Activated CD4-positive, CD25-positive, alpha-beta regulatory T cell treated with anti-CD3 and anti-CD28 coated beads, Interleukin-2, amount 50 U/mL, for 24 hours (primary cell): ENCODE measurements around the gene ZNF621.
"Not testable (repeated sequence)": the region's sequence is repeated elsewhere in the genome, so short reads cannot be mapped to it uniquely, and the experiment has no call there.

Experiments
- ATAC-seq, 2 donors: fragments of 150-1000 bp; cut with Tn5 transposase; one replicate each; pipeline ENCODE4 v1.10.0; 2021; ENCODE audit warnings: mild to moderate bottlenecking in 1 of 2, moderate library complexity in 1 of 2

Gene ZNF621

GRCh38 chr3:40546816-40547215 lies 22.1 kb downstream of the ZNF621 start:
- no peak for ATAC-seq

DNA sequence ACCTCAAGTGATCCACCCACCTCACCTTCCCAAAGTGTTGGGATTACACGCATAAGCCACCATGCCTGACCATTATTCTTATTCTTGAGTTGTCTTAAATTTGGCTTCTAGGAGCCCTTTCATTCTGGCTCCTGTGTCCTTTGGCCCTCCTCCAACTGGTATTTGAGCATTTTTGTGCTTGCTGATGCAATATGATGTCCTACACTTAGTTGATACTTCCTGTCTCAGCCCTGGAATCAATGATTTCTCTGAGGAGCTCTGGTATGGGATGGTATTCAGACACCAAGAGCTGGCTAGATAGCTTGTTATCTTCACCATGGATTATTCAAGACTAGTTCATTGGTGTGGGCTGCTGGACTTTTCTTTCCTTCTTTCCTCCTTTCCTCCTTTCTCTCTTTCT lies 25.4 kb downstream of the ZNF621 start:
- ATAC-seq: no peak

GRCh38 chr3:40557575-40558161 lies 32.9 kb downstream of the ZNF621 start:
- ATAC-seq: peak; percentile 27 to 28

- ATAC-seq: not testable (repeated sequence)
Measured at GRCh38 chr3:40562482-40562881, 37.7 kb downstream of the ZNF621 start.

DNA sequence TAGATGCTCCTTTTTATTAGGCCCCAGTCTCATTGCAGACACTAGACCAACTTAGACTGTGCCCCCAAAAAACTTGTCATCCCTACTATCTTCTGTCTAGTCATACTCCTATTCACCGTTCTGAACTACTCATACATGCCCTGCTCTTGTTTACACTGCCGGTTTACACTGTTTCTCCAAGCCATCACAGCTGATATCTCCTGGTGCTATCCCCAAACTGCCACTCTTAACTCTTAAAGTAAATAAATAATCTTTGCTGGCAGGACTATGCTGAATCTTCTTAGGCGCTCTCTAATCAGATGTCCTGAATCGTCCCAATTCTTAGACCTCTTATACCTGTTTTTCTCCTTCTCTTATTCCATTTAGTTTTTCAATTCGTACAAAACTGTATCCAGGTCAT lies 40.9 kb downstream of the ZNF621 start:
- not testable (repeated sequence) for ATAC-seq

GRCh38 chr3:40566694-40567093 lies 41.9 kb downstream of the ZNF621 start:
- no peak for ATAC-seq

GRCh38 chr3:40572588-40572987 lies 47.8 kb downstream of the ZNF621 start:
- no peak for ATAC-seq

DNA sequence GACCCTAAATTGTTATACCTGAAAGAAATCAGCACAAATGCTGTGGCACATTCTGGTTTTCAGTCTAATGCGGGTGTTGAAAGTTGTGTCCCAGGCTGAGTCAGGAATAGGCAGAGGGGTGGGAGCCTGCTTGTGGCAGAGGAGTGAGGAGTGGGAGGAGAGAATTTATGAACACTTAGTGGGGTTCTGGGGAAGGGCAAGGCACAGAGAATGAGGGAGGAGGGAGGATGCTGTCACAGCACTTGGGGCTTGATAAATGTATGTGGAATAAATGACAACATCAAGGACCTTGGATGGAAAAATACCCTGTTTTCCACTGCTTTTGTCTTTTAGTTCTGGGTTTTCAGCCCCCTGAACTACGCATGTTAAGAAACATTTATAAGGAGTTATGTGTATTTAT lies 49.3 kb downstream of the ZNF621 start:
- ATAC-seq: no peak

GRCh38 chr3:40574661-40575060 lies 49.9 kb downstream of the ZNF621 start:
- no peak for ATAC-seq

- no peak for ATAC-seq
Measured at GRCh38 chr3:40576396-40576795, 51.6 kb downstream of the ZNF621 start.

DNA sequence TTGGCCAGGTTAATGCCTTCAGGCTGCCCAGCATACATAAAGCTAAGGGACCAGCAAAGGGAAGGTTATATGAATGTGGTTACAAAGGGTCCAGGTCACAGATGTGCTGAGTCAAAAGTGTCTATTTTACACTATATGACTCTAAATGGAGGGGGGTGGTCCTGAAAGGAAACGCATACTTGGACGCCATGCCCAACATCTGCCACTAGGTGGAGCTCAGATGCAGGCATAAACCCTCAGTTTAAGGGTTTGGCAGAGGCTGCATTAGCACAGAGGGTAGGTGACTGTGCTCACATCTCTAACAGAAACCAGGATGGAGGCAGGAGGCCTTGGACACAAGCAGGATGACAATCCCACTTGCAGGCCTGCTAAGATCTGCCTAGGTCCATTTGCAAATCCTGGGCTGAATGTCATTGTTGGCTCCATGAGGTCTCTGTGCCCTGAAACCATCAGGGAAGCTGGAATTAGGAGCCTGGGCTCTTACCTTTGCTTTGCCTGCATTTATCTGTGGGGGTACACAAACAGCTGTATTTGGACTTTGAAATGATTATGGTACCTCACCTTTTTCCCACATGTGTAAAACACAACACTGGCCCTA lies 55.8 kb downstream of the ZNF621 start:
- peak; percentile 54 to 70 for ATAC-seq

DNA sequence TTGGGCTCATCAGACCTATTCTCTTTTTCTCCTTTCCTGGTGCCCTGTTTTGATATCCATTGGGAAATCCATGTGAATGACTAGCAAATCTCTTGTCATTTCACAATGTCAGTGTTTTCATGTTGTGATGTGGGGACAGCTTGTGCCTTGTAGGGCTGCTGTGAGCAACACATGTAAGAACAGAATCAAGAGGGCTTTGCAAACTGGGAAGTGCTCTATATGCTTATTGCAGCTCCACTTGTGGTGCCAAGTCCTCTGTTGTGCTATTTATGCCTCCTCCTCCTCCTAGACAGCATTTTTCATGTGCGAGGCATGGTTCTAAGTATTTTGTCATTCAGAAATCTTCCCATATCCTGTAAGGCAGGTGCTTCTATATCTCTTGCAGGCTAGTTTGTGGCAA lies 56.4 kb downstream of the ZNF621 start:
- no peak for ATAC-seq

- no peak for ATAC-seq
Measured at GRCh38 chr3:40582401-40583027, 57.8 kb downstream of the ZNF621 start.

GRCh38 chr3:40583691-40584090 lies 58.9 kb downstream of the ZNF621 start:
- ATAC-seq: no peak

DNA sequence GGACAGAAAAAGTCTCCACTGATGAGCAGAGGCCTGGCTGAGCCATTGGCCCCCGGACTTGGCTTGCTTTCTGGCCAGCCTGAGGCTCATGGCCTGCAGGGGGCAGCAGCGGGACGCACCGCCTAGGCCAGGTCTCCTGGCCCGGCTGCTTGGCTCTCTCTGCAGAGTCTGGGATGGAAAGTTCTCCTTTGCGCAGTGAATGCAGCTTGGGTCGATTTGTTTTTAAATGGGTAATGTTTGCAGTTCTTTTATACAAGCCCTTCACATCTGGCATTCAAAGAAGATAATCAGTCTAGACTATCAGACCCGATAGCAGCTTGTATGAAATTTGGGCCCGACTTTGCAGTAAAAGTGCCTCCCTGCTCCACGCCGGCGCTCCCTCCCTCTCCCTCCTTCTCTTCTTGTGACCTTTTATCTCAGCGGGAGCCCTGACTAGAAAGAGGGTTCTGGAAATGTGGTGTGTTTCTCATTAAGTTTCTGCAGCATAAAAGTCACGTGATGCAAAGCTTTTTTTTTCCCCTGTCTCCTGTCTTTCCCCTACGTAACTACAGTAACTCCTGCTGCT lies 59.9 kb downstream of the ZNF621 start:
- ATAC-seq: peak; percentile 52 to 54

DNA sequence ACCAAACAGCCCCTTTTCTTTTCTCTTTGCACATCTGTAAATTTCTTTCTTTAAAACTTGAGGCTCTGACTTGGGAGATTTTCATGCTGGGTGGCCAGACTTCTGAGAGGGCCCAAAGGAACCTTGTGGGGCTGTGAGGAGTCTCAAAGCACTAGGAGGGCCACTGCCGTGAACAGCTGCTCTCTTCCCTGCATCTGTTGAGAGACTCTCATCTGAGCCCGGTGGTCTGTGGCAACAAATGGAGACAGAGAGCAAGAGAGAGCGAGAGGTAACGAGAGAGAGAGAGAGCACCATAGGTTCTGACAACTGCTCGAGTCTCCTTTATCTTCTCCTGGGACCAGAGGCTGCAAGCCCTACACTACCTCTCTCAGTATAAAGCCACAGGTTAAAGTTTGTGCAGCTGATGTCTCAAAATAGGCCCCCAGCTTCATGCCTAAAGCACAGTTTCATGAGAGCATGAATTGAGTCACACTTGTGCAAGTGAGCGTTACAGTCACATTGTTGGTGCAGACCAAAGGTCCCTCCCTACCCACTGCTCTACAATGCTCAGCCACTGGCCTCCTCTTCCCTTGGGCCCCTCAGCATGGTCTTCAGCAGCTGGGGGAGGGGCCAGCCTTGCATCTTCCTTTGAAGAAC lies 60.7 kb downstream of the ZNF621 start:
- no peak for ATAC-seq

DNA sequence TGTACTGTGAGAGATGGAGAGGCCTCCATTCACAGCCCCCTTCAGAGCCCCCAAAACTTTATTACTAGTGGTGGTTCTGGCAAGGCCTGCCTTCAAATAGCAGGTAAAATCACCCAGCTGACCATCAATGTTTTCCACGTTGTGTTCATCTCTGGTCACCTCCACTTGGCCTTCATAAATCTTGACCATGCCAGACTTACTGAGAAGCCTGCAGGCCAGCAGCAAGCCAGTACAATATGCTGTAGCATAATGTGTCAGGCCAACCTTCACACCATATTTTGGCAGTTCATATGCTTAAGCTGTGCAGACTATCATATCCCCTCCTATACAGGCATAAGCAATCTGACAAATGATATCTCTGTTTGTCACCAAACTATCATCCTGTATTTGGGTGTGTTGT lies 62.1 kb downstream of the ZNF621 start:
- no peak for ATAC-seq

DNA sequence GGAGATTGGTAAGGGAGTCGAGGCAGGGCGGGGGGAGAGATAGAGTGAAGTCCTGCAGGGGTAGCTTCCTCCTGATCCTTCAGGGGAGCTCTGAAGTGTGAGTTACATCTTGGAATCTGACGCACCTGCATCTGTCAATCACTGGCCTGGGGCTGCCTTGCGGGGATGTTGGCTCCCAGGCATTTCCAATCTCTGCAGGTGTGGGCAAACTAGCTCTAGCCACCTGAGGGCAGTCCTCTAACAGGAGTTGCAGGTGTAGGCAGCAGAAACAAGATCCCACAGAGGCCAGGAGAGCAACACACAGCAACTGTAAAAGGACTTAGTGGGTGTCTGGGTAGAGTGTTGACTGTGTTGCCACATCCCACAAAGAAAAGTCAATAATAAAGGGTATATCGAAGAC lies 63.6 kb downstream of the ZNF621 start:
- ATAC-seq: no peak
